Naive B cell (primary cell): ENCODE measurements around the gene KCNIP1. TPM values are rescaled to one million over a fixed set of nuclear protein-coding genes. Genes with fewer than 3 reads are reported as not detected.

ENCODE experiments used
- ATAC-seq, 2 donors: fragments of 150-1000 bp; cut with Tn5 transposase; 2 replicates each; pipeline ENCODE4 v1.10.0; 2021; ENCODE audit warnings: low read depth in 2 of 2, mild to moderate bottlenecking in 2 of 2, moderate library complexity in 2 of 2
- DNase-seq: peaks from one replicate; pipeline ENCODE4 v3.0.0; 2022
- H3K27ac Mint-ChIP-seq, 6 donors: one replicate each; pipeline ENCODE4 v1.8.0; 2020 to 2022; ENCODE audit warnings: mild to moderate bottlenecking in 6 of 6, mixed read lengths in 6 of 6, moderate library complexity in 5 of 6, inconsistent platforms in 2 of 6
- H3K27me3 Mint-ChIP-seq, 3 donors: one replicate each; pipeline ENCODE4 v1.8.0; 2021 to 2022; ENCODE audit warnings: mixed read lengths in 3 of 3, mild to moderate bottlenecking in 1 of 3
- H3K36me3 Mint-ChIP-seq, 2 donors: one replicate each; pipeline ENCODE4 v1.8.0; 2020 to 2022; ENCODE audit warnings: mixed read lengths in 2 of 2, inconsistent platforms in 1 of 2, mild to moderate bottlenecking in 1 of 2
- H3K4me1 Mint-ChIP-seq, 3 donors: one replicate each; pipeline ENCODE4 v1.8.0; 2020 to 2022; ENCODE audit warnings: mixed read lengths in 3 of 3, inconsistent platforms in 1 of 3, mild to moderate bottlenecking in 1 of 3, moderate library complexity in 1 of 3
- H3K4me3 Mint-ChIP-seq, 8 donors: one replicate each; pipeline ENCODE4 v1.8.0; 2020 to 2022; ENCODE audit warnings: mild to moderate bottlenecking in 8 of 8, mixed read lengths in 8 of 8, moderate library complexity in 8 of 8, inconsistent platforms in 2 of 8
- H3K9me3 Mint-ChIP-seq, 7 donors: one replicate each; pipeline ENCODE4 v1.8.0; 2020 to 2022; ENCODE audit warnings: mixed read lengths in 7 of 7, mild to moderate bottlenecking in 5 of 7, inconsistent platforms in 2 of 7, moderate library complexity in 1 of 7
- polyA plus RNA-seq, 6 donors: library from polyadenylated mRNA; unstranded; fragments of 300-500 nt; fragmentation: Illumina TruSeq; gene quantifications; one replicate each; pipeline ENCODE4 v1.2.3, GENCODE V29; 2021; ENCODE audit warnings: low read depth in 6 of 6

KCNIP1 gene
- polyA plus RNA-seq, 6 donors from 2014 or later = not detected

- H3K9me3 Mint-ChIP-seq = peaks cover under 1 to 12% (median 3%) of the 10 kb centered on the region in 7 donors
- H3K27me3 Mint-ChIP-seq = peaks cover 15 to 33% (median 33%) of the 10 kb centered on the region in 3 donors
- H3K4me1 Mint-ChIP-seq = peaks cover 0 to 9% (median 7%) of the 10 kb centered on the region in 3 donors
- no peak for ATAC-seq
- DNase-seq = no peak
- no peak overlapping the region for H3K4me3 Mint-ChIP-seq
- no peak overlapping the region for H3K27ac Mint-ChIP-seq
- H3K36me3 Mint-ChIP-seq = no peaks in the 10 kb centered on the region
These were observed 69.3 kb downstream of the KCNIP1 start for GRCh38 chr5:170573114-170573513.

GRCh38 chr5:170573660-170574059, 69.8 kb downstream of the KCNIP1 start:
- no peak for DNase-seq
- Mint-ChIP-seq H3K27me3 (peaks cover 15 to 37% (median 33%) of the 10 kb centered on the region in 3 donors), H3K9me3 (peaks cover 2 to 18% (median 4%) of the 10 kb centered on the region in 7 donors), H3K4me1 (peaks cover 0 to 9% (median 7%) of the 10 kb centered on the region in 3 donors), H3K4me3 (no peak overlapping the region), H3K27ac (no peak overlapping the region), H3K36me3 (peaks cover 0 to under 1% of the 10 kb centered on the region in 2 donors)
- ATAC-seq = no peak

- peaks cover 0 to 3% of the 10 kb centered on the region in 2 donors for H3K36me3 Mint-ChIP-seq
- no peak overlapping the region for H3K27ac Mint-ChIP-seq
- H3K4me1 Mint-ChIP-seq = peaks cover 0 to 7% (median 7%) of the 10 kb centered on the region in 3 donors
- peaks cover 16 to 22% (median 17%) of the 10 kb centered on the region in 3 donors for H3K27me3 Mint-ChIP-seq
- DNase-seq = no peak
- peaks cover 2 to 28% (median 7%) of the 10 kb centered on the region in 7 donors for H3K9me3 Mint-ChIP-seq
- H3K4me3 Mint-ChIP-seq = no peak overlapping the region
- no peak for ATAC-seq
These were observed 73.0 kb downstream of the KCNIP1 start for GRCh38 chr5:170576602-170577535.

- Mint-ChIP-seq H3K27me3 (peaks cover 22 to 26% (median 24%) of the 10 kb centered on the region in 3 donors), H3K36me3 (peaks cover 0 to 3% of the 10 kb centered on the region in 2 donors), H3K9me3 (peaks cover 2 to 28% (median 8%) of the 10 kb centered on the region in 7 donors), H3K4me1 (no peaks in the 10 kb centered on the region), H3K4me3 (no peak overlapping the region), H3K27ac (no peak overlapping the region)
- no peak for DNase-seq
- ATAC-seq = no peak
These were observed 75.8 kb downstream of the KCNIP1 start for GRCh38 chr5:170579601-170580000.

GRCh38 chr5:170581211-170581610, 77.4 kb downstream of the KCNIP1 start:
- H3K36me3 Mint-ChIP-seq = peaks cover 0 to 3% of the 10 kb centered on the region in 2 donors
- H3K4me1 Mint-ChIP-seq = no peaks in the 10 kb centered on the region
- DNase-seq (no peak), ATAC-seq (no peak)
- H3K4me3 Mint-ChIP-seq = no peak overlapping the region
- peaks cover 0 to 19% (median 8%) of the 10 kb centered on the region in 7 donors for H3K9me3 Mint-ChIP-seq
- peaks cover 17 to 26% (median 24%) of the 10 kb centered on the region in 3 donors for H3K27me3 Mint-ChIP-seq
- H3K27ac Mint-ChIP-seq = no peak overlapping the region

GRCh38 chr5:170582644-170583330, 79.0 kb downstream of the KCNIP1 start:
- H3K4me1 Mint-ChIP-seq = no peaks in the 10 kb centered on the region
- peaks cover 0 to 24% (median 9%) of the 10 kb centered on the region in 7 donors for H3K9me3 Mint-ChIP-seq
- no peak overlapping the region for H3K4me3 Mint-ChIP-seq
- DNase-seq (no peak), ATAC-seq (no peak)
- H3K27ac Mint-ChIP-seq = no peak overlapping the region
- H3K27me3 Mint-ChIP-seq = peaks cover 17 to 25% (median 25%) of the 10 kb centered on the region in 3 donors
- H3K36me3 Mint-ChIP-seq = peaks cover 0 to 3% of the 10 kb centered on the region in 2 donors

- DNase-seq = no peak
- peaks cover 0 to 12% (median 3%) of the 10 kb centered on the region in 7 donors for H3K9me3 Mint-ChIP-seq
- no peak for ATAC-seq
- no peaks in the 10 kb centered on the region for H3K36me3 Mint-ChIP-seq
- no peaks in the 10 kb centered on the region for H3K4me1 Mint-ChIP-seq
- H3K4me3 Mint-ChIP-seq = no peak overlapping the region
- H3K27me3 Mint-ChIP-seq = peaks cover 17 to 25% (median 19%) of the 10 kb centered on the region in 3 donors
- no peak overlapping the region for H3K27ac Mint-ChIP-seq
These were observed 80.2 kb downstream of the KCNIP1 start for GRCh38 chr5:170584003-170584402.

GRCh38 chr5:170584450-170585058, 80.7 kb downstream of the KCNIP1 start:
- peaks cover 17 to 25% (median 24%) of the 10 kb centered on the region in 3 donors for H3K27me3 Mint-ChIP-seq
- no peak overlapping the region for H3K4me3 Mint-ChIP-seq
- H3K9me3 Mint-ChIP-seq = peaks cover 0 to 12% (median 3%) of the 10 kb centered on the region in 7 donors
- ATAC-seq (no peak), DNase-seq (no peak)
- H3K36me3 Mint-ChIP-seq = no peaks in the 10 kb centered on the region
- H3K4me1 Mint-ChIP-seq = no peaks in the 10 kb centered on the region
- no peak overlapping the region for H3K27ac Mint-ChIP-seq

- H3K27ac Mint-ChIP-seq = no peak overlapping the region
- no peaks in the 10 kb centered on the region for H3K36me3 Mint-ChIP-seq
- no peak overlapping the region for H3K4me3 Mint-ChIP-seq
- H3K4me1 Mint-ChIP-seq = no peaks in the 10 kb centered on the region
- DNase-seq (no peak), ATAC-seq (no peak)
- H3K27me3 Mint-ChIP-seq = peaks cover 17 to 26% (median 21%) of the 10 kb centered on the region in 3 donors
- peaks cover 0 to 13% (median 3%) of the 10 kb centered on the region in 7 donors for H3K9me3 Mint-ChIP-seq
These were observed 81.6 kb downstream of the KCNIP1 start for GRCh38 chr5:170585273-170585948.

GRCh38 chr5:170587808-170588207, 84.0 kb downstream of the KCNIP1 start:
- Mint-ChIP-seq H3K27ac (no peak overlapping the region), H3K36me3 (no peaks in the 10 kb centered on the region), H3K4me3 (no peak overlapping the region), H3K27me3 (peaks cover 12 to 33% (median 18%) of the 10 kb centered on the region in 3 donors), H3K9me3 (peaks cover 0 to 11% (median 5%) of the 10 kb centered on the region in 7 donors), H3K4me1 (no peaks in the 10 kb centered on the region)
- no peak for ATAC-seq
- no peak for DNase-seq

GRCh38 chr5:170589643-170590042, 85.8 kb downstream of the KCNIP1 start:
- ATAC-seq = no peak
- Mint-ChIP-seq H3K4me1 (no peaks in the 10 kb centered on the region), H3K36me3 (no peaks in the 10 kb centered on the region), H3K9me3 (peaks cover 0 to 11% (median 5%) of the 10 kb centered on the region in 7 donors), H3K27me3 (peaks cover 0 to 29% (median 7%) of the 10 kb centered on the region in 3 donors), H3K27ac (no peak overlapping the region), H3K4me3 (no peak overlapping the region)
- no peak for DNase-seq

- no peak for ATAC-seq
- Mint-ChIP-seq H3K4me3 (no peak overlapping the region), H3K27ac (no peak overlapping the region), H3K36me3 (no peaks in the 10 kb centered on the region), H3K9me3 (peaks cover 0 to 11% (median 5%) of the 10 kb centered on the region in 7 donors), H3K4me1 (no peaks in the 10 kb centered on the region), H3K27me3 (peaks cover 0 to 29% (median 7%) of the 10 kb centered on the region in 3 donors)
- no peak for DNase-seq
These were observed 86.7 kb downstream of the KCNIP1 start for GRCh38 chr5:170590566-170590965.
